SK-N-SH (cell line): ENCODE measurements around the gene CYP1B1. TPM values are rescaled to one million over a fixed set of nuclear protein-coding genes. Genes with fewer than 3 reads are reported as not detected.

Experiments used
- CTCF ChIA-PET: fragments of 300-600, 350-600 bp; formaldehyde crosslinking; extraction: SDS; loops from one replicate; lab custom pipeline; 2021; lab: Yijun Ruan, JAX
- POLR2A ChIA-PET: fragments of 350-600 bp; sonication (Branson Sonifier 250); formaldehyde crosslinking; extraction: SDS; loops from one replicate; lab custom pipeline; 2020; ENCODE audit warnings: antibody characterized with exemption, inconsistent platforms; lab: Yijun Ruan, JAX
- DNase-seq: peaks from one replicate; pipeline ENCODE4 v3.0.0; 2012
- H2AFZ ChIP-seq: fragments of 200-600 bp; sonication (generic); 2 replicates; pipeline ENCODE4 v1.8.1; 2016; ENCODE audit warnings: antibody characterized with exemption, mild to moderate bottlenecking, low read depth
- H3F3A ChIP-seq: fragments of 200-600 bp; sonication (generic); replicated peaks from 2 replicates; pipeline ENCODE3; 2016; ENCODE audit warnings: antibody characterized with exemption, mild to moderate bottlenecking; ENCODE audit not compliant: insufficient read depth
- H3K27ac ChIP-seq, 2 experiments: fragments of 200-500 bp in 1 of 2; fragments of 200-600 bp in 1 of 2; sonication (Bioruptor generic) in 1 of 2; sonication (generic), shearing (Covaris generic) in 1 of 2; 2 replicates each; pipeline versions ENCODE4 v1.5.1 to v1.6.1; 2014 to 2016; ENCODE audit warnings: low read depth in 2 of 2, inconsistent platforms in 1 of 2, low read length in 1 of 2, mild to moderate bottlenecking in 1 of 2, mixed read lengths in 1 of 2
- H3K27me3 ChIP-seq: fragments of 200-600 bp; sonication (generic), shearing (Covaris generic); 2 replicates; pipeline ENCODE4 v1.6.1; 2016; ENCODE audit warnings: mixed run types; ENCODE audit not compliant: insufficient read depth
- H3K36me3 ChIP-seq, 2 experiments: fragments of 200-500 bp in 1 of 2; fragments of 200-600 bp in 1 of 2; sonication (Bioruptor generic) in 1 of 2; sonication (generic) in 1 of 2; replicated peaks in 1 of 2; 2 replicates each; pipeline versions ENCODE3 to v1.5.1; 2014 to 2016; ENCODE audit warnings: low read length in 1 of 2, mild to moderate bottlenecking in 1 of 2; ENCODE audit not compliant: insufficient read depth in 2 of 2, control insufficient read depth in 1 of 2
- H3K4me1 ChIP-seq, 2 experiments: fragments of 200-500 bp in 1 of 2; fragments of 200-600 bp in 1 of 2; sonication (Bioruptor generic) in 1 of 2; sonication (generic), shearing (Covaris generic) in 1 of 2; 2 replicates each; pipeline versions ENCODE4 v1.5.1 to v1.6.1; 2014 to 2016; ENCODE audit warnings: low read depth in 1 of 2, low read length in 1 of 2, mixed run types in 1 of 2; ENCODE audit not compliant: insufficient read depth in 2 of 2, control insufficient read depth in 1 of 2
- H3K4me2 ChIP-seq: fragments of 200-600 bp; sonication (generic), shearing (Covaris generic); 2 replicates; pipeline ENCODE4 v1.6.1; 2017; ENCODE audit warnings: mixed run types
- H3K4me3 ChIP-seq, 2 experiments: fragments of 200-500 bp in 1 of 2; fragments of 200-600 bp in 1 of 2; sonication (Bioruptor generic) in 1 of 2; sonication (generic), shearing (Covaris generic) in 1 of 2; 2 replicates each; pipeline versions ENCODE4 v1.5.1 to v1.8.1; 2014 to 2016; ENCODE audit warnings: low read depth in 2 of 2, inconsistent platforms in 1 of 2, low read length in 1 of 2, mild to moderate bottlenecking in 1 of 2, mixed read lengths in 1 of 2, moderate library complexity in 1 of 2
- H3K79me2 ChIP-seq: fragments of 200-600 bp; sonication (generic); 2 replicates; pipeline ENCODE4 v1.8.1; 2017; ENCODE audit warnings: mild to moderate bottlenecking; ENCODE audit not compliant: insufficient read depth
- H3K9ac ChIP-seq: fragments of 200-600 bp; sonication (generic); 2 replicates; pipeline ENCODE4 v1.6.1; 2017; ENCODE audit warnings: mixed run types
- H3K9me2 ChIP-seq: fragments of 200-600 bp; sonication (generic); 2 replicates; pipeline ENCODE4 v1.6.1; 2017; ENCODE audit warnings: mixed run types
- H3K9me3 ChIP-seq: fragments of 200-600 bp; sonication (generic); 2 replicates; pipeline ENCODE4 v1.6.1; 2017; ENCODE audit warnings: mixed run types, mild to moderate bottlenecking, moderate library complexity
- H4K20me1 ChIP-seq: fragments of 200-600 bp; sonication (generic); 2 replicates; pipeline ENCODE4 v1.6.1; 2017; ENCODE audit warnings: mild to moderate bottlenecking, mixed run types; ENCODE audit not compliant: insufficient read depth
- CHD2 ChIP-seq: fragments of 150-350 bp; IDR thresholded peaks from 2 replicates; pipeline ENCODE4 v1.6.1; 2018; ENCODE audit warnings: low read length; ENCODE audit not compliant: partially characterized antibody
- ELF1 ChIP-seq: IDR thresholded peaks from 2 replicates; pipeline ENCODE4 v1.4.0; 2012
- EZH2phosphoT487 ChIP-seq: fragments of 200-600 bp; sonication (generic); IDR thresholded peaks from 2 replicates; pipeline ENCODE4 v1.6.1; 2017; ENCODE audit warnings: low read depth, mixed run types, mild to moderate bottlenecking, antibody characterized with exemption, moderate library complexity, borderline replicate concordance
- FOXM1 ChIP-seq: IDR thresholded peaks from 2 replicates; pipeline ENCODE4 v1.4.0; 2012; ENCODE audit warnings: low read depth, mild to moderate bottlenecking
- JUND ChIP-seq: IDR thresholded peaks from 2 replicates; pipeline ENCODE4 v1.4.0; 2012
- MEF2A ChIP-seq: IDR thresholded peaks from 2 replicates; pipeline ENCODE4 v1.4.0; 2012; ENCODE audit warnings: low read depth, borderline replicate concordance
- MXI1 ChIP-seq: IDR thresholded peaks from 2 replicates; pipeline ENCODE4 v1.6.1; 2012; ENCODE audit warnings: mild to moderate bottlenecking, low read depth, low read length, improper control_type of control experiment
- NFIC ChIP-seq: IDR thresholded peaks from 2 replicates; pipeline ENCODE4 v1.4.0; 2012; ENCODE audit warnings: borderline replicate concordance
- NRF1 ChIP-seq: IDR thresholded peaks from 2 replicates; pipeline ENCODE4 v1.6.1; 2012; ENCODE audit warnings: low read depth, mild to moderate bottlenecking, low read length
- RAD21 ChIP-seq: IDR thresholded peaks from 2 replicates; pipeline ENCODE4 v1.6.1; 2012; ENCODE audit warnings: mild to moderate bottlenecking, low read length
- RCOR1 ChIP-seq: fragments of 150-350 bp; IDR thresholded peaks from 2 replicates; pipeline ENCODE4 v1.6.1; 2017; ENCODE audit warnings: antibody characterized with exemption, low read length
- RXRA ChIP-seq: IDR thresholded peaks from 2 replicates; pipeline ENCODE4 v1.4.0; 2012; ENCODE audit warnings: low read depth, mild to moderate bottlenecking, borderline replicate concordance
- SIN3A ChIP-seq: IDR thresholded peaks from 2 replicates; pipeline ENCODE4 v1.6.1; 2012; ENCODE audit warnings: low read depth, mild to moderate bottlenecking, low read length, moderate library complexity, borderline replicate concordance
- SMC3 ChIP-seq: IDR thresholded peaks from 2 replicates; pipeline ENCODE4 v1.6.1; 2012; ENCODE audit warnings: low read depth, low read length, improper control_type of control experiment
- TEAD4 ChIP-seq: IDR thresholded peaks from 2 replicates; pipeline ENCODE4 v1.4.0; 2012; ENCODE audit warnings: mild to moderate bottlenecking, borderline replicate concordance; ENCODE audit not compliant: insufficient read depth
- YY1 ChIP-seq: IDR thresholded peaks from 2 replicates; pipeline ENCODE4 v1.4.0; 2012; ENCODE audit warnings: low read depth, mild to moderate bottlenecking
- WGBS: methylation state at CpG from one replicate; pipeline ENCODE4 v1.1.6; 2017; ENCODE audit warnings: low lambda C conversion rate; 5-methylcytosine and 5-hydroxymethylcytosine counted together
- polyA plus RNA-seq, 3 experiments: library from polyadenylated mRNA; depleted of rRNA; stranded (reverse); fragments of >200 nt; gene quantifications; 2 replicates each; pipeline ENCODE4 v1.2.3, GENCODE V29; 2012
- TF ChIP-seq, protein P1 (sequence below): fragments of 200-600 bp; sonication (generic); IDR thresholded peaks from 2 replicates; pipeline ENCODE4 v1.6.1; 2017; ENCODE audit warnings: antibody characterized with exemption, mild to moderate bottlenecking, moderate library complexity
- TF ChIP-seq, protein P2 (sequence below): IDR thresholded peaks from 2 replicates; pipeline ENCODE4 v1.4.0; 2012; ENCODE audit warnings: low read depth, borderline replicate concordance
- TF ChIP-seq, protein P3 (sequence below): IDR thresholded peaks from 2 replicates; pipeline ENCODE4 v1.6.1; 2012; ENCODE audit warnings: mild to moderate bottlenecking, low read depth, low read length, moderate library complexity
- TF ChIP-seq, protein P4 (sequence below): IDR thresholded peaks from 2 replicates; pipeline ENCODE4 v1.4.0; 2012; ENCODE audit warnings: low read depth, borderline replicate concordance

The CYP1B1 gene
- polyA plus RNA-seq, 1 of the 3 experiments (the other 2 are of a cell fraction): 0.20 TPM

DNA sequence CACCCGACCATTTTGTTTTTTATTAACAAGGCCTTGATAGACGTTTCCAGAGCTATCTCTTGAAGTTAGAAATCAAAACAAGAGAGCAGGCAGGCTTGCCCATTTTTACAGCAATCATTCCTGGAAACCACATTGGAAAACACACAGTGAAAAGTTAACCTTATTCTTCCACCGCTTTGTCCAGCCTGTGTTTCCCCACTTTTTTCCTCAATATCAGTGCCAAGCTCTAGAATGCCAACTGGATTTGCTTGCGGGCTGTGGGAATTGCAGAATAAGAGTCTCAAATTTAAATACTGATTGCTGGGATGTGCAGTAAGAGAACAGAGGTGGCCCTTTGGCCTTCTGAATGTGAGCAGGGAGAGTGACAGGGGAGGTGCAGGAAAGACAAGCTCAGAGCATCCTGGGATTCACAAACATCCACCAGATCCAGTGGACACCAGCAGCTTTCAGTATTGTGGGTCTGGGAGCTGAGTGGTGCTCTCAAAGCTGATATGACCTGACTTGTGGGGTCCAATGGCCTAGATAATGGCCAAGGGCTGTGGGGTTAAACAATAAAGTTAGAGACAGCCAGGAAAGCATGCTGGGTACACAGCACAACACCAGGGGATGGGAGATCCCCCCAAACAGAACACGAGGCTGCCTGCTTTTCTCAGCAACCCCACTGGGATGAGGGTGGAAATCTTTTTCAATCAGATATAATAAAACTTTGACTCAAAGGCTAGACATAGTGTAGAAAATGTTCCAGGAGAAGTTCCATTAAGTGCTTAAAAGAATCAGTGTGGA is 15.5 kb downstream of the CYP1B1 start:
- no peaks in the 10 kb centered on the region for H3K9me3 ChIP-seq
- CTCF ChIA-PET: interaction anchor here (1.2 to 6.8 kb wide), 3 partner anchors 16 to 665 kb away, joined by 3 to 44 read pairs (median 5); partner anchors contain the start of gene CYP1B1
- H3K4me1 ChIP-seq: no peaks in the 10 kb centered on the region
- H3K4me2 ChIP-seq: no peak overlapping the region
- POLR2A ChIA-PET: no interaction called here
- no peaks in the 10 kb centered on the region; the same call in 1 of the 2 replicates for H3K27me3 ChIP-seq
- H3F3A ChIP-seq: no peaks in the 10 kb centered on the region
- H3K9me2 ChIP-seq: no peaks in the 10 kb centered on the region
- no peaks in the 10 kb centered on the region for H3K36me3 ChIP-seq
- H4K20me1 ChIP-seq: no peaks in the 10 kb centered on the region
- no peaks in the 10 kb centered on the region for H3K79me2 ChIP-seq
- no peak overlapping the region for H3K27ac ChIP-seq
- no peak overlapping the region for H3K9ac ChIP-seq
- H2AFZ ChIP-seq: no peak overlapping the region
- WGBS: 73% methylated on average over 5 of the region's 5 CpGs
- DNase-seq: no peak
- H3K4me3 ChIP-seq: no peak overlapping the region
- TF ChIP-seq SIN3A (no peak), ELF1 (no peak), RCOR1 (no peak), CHD2 (no peak), MXI1 (no peak), TEAD4 (no peak), MEF2A (no peak), FOXM1 (no peak), SMC3 (no peak), RXRA (no peak), YY1 (no peak), EZH2phosphoT487 (no peak), NFIC (no peak), NRF1 (no peak), JUND (no peak), RAD21 (no peak)
- TF ChIP-seq, protein P1, sequence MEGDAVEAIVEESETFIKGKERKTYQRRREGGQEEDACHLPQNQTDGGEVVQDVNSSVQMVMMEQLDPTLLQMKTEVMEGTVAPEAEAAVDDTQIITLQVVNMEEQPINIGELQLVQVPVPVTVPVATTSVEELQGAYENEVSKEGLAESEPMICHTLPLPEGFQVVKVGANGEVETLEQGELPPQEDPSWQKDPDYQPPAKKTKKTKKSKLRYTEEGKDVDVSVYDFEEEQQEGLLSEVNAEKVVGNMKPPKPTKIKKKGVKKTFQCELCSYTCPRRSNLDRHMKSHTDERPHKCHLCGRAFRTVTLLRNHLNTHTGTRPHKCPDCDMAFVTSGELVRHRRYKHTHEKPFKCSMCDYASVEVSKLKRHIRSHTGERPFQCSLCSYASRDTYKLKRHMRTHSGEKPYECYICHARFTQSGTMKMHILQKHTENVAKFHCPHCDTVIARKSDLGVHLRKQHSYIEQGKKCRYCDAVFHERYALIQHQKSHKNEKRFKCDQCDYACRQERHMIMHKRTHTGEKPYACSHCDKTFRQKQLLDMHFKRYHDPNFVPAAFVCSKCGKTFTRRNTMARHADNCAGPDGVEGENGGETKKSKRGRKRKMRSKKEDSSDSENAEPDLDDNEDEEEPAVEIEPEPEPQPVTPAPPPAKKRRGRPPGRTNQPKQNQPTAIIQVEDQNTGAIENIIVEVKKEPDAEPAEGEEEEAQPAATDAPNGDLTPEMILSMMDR: no peak
- TF ChIP-seq, protein P2, sequence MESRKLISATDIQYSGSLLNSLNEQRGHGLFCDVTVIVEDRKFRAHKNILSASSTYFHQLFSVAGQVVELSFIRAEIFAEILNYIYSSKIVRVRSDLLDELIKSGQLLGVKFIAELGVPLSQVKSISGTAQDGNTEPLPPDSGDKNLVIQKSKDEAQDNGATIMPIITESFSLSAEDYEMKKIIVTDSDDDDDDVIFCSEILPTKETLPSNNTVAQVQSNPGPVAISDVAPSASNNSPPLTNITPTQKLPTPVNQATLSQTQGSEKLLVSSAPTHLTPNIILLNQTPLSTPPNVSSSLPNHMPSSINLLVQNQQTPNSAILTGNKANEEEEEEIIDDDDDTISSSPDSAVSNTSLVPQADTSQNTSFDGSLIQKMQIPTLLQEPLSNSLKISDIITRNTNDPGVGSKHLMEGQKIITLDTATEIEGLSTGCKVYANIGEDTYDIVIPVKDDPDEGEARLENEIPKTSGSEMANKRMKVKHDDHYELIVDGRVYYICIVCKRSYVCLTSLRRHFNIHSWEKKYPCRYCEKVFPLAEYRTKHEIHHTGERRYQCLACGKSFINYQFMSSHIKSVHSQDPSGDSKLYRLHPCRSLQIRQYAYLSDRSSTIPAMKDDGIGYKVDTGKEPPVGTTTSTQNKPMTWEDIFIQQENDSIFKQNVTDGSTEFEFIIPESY: no peak
- TF ChIP-seq, protein P3, sequence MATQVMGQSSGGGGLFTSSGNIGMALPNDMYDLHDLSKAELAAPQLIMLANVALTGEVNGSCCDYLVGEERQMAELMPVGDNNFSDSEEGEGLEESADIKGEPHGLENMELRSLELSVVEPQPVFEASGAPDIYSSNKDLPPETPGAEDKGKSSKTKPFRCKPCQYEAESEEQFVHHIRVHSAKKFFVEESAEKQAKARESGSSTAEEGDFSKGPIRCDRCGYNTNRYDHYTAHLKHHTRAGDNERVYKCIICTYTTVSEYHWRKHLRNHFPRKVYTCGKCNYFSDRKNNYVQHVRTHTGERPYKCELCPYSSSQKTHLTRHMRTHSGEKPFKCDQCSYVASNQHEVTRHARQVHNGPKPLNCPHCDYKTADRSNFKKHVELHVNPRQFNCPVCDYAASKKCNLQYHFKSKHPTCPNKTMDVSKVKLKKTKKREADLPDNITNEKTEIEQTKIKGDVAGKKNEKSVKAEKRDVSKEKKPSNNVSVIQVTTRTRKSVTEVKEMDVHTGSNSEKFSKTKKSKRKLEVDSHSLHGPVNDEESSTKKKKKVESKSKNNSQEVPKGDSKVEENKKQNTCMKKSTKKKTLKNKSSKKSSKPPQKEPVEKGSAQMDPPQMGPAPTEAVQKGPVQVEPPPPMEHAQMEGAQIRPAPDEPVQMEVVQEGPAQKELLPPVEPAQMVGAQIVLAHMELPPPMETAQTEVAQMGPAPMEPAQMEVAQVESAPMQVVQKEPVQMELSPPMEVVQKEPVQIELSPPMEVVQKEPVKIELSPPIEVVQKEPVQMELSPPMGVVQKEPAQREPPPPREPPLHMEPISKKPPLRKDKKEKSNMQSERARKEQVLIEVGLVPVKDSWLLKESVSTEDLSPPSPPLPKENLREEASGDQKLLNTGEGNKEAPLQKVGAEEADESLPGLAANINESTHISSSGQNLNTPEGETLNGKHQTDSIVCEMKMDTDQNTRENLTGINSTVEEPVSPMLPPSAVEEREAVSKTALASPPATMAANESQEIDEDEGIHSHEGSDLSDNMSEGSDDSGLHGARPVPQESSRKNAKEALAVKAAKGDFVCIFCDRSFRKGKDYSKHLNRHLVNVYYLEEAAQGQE: no peak
- TF ChIP-seq, protein P4, sequence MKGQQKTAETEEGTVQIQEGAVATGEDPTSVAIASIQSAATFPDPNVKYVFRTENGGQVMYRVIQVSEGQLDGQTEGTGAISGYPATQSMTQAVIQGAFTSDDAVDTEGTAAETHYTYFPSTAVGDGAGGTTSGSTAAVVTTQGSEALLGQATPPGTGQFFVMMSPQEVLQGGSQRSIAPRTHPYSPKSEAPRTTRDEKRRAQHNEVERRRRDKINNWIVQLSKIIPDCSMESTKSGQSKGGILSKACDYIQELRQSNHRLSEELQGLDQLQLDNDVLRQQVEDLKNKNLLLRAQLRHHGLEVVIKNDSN: no peak
